GM12878 (cell line): ENCODE results near the gene WDSUB1. TPM values are rescaled to one million over a fixed set of nuclear protein-coding genes. Genes with fewer than 3 reads are reported as not detected.

Experiments used
- ASH2L ChIP-seq: fragments of 300-600, 200-600 bp; sonication (generic); IDR thresholded peaks from 2 replicates; pipeline ENCODE4 v1.6.1; 2017; ENCODE audit warnings: low read depth, mild to moderate bottlenecking, borderline replicate concordance
- BACH1 ChIP-seq: fragments of 450-650 bp; IDR thresholded peaks from 2 replicates; pipeline ENCODE4 v1.6.1; 2017; ENCODE audit warnings: mild to moderate bottlenecking, borderline replicate concordance
- BCL3 ChIP-seq: IDR thresholded peaks from 2 replicates; pipeline ENCODE4 v1.6.1; 2011; ENCODE audit warnings: borderline replicate concordance, low read depth, mild to moderate bottlenecking, moderate library complexity, low read length; ENCODE audit not compliant: insufficient read depth, poor library complexity, severe bottlenecking
- CHD1 ChIP-seq: IDR thresholded peaks from 2 replicates; pipeline ENCODE4 v1.6.1; 2012; ENCODE audit warnings: low read depth, low read length, improper control_type of control experiment
- EGR1 ChIP-seq, 2 experiments: IDR thresholded peaks; 1 replicate in 1 of 2; 2 replicates in 1 of 2; pipeline ENCODE4 v1.6.1; 2011 to 2012; ENCODE audit warnings: low read depth in 2 of 2, low read length in 2 of 2, borderline replicate concordance in 1 of 2, mild to moderate bottlenecking in 1 of 2, moderate library complexity in 1 of 2
- EZH2 ChIP-seq: IDR thresholded peaks from 2 replicates; pipeline ENCODE4 v1.6.1; 2012; ENCODE audit warnings: low read depth, mild to moderate bottlenecking, control low read depth, inconsistent platforms, low read length, borderline replicate concordance; ENCODE audit not compliant: control insufficient read depth
- FOXM1 ChIP-seq: IDR thresholded peaks from 2 replicates; pipeline ENCODE4 v1.6.1; 2012; ENCODE audit warnings: low read depth, mild to moderate bottlenecking, inconsistent platforms, low read length, moderate library complexity
- GATAD2B ChIP-seq: fragments of 450-650 bp; conservative IDR thresholded peaks from 2 replicates; pipeline ENCODE4 v1.6.1; 2017; ENCODE audit warnings: low read depth, mild to moderate bottlenecking, moderate library complexity
- JUNB ChIP-seq: IDR thresholded peaks from 2 replicates; pipeline ENCODE4 v1.6.1; 2016; ENCODE audit warnings: antibody characterized with exemption, mild to moderate bottlenecking
- MTA2 ChIP-seq: fragments of 450-650 bp; IDR thresholded peaks from 2 replicates; pipeline ENCODE4 v1.6.1; 2016; ENCODE audit warnings: low read depth, mild to moderate bottlenecking, moderate library complexity
- MTA3 ChIP-seq: IDR thresholded peaks from 2 replicates; pipeline ENCODE4 v1.6.1; 2012; ENCODE audit warnings: low read length, inconsistent platforms, borderline replicate concordance
- MYC ChIP-seq: IDR thresholded peaks from 2 replicates; pipeline ENCODE4 v1.6.1; 2011; ENCODE audit warnings: mild to moderate bottlenecking, low read length, moderate library complexity, inconsistent platforms; ENCODE audit not compliant: insufficient read depth, insufficient replicate concordance, insufficient read length, severe bottlenecking
- NFYA ChIP-seq: IDR thresholded peaks from 2 replicates; pipeline ENCODE4 v1.6.1; 2011; ENCODE audit warnings: low read depth, mild to moderate bottlenecking, low read length, improper control_type of control experiment, borderline replicate concordance
- NR2C1 ChIP-seq: fragments of 450-650 bp; IDR thresholded peaks from 2 replicates; pipeline ENCODE4 v1.6.1; 2017; ENCODE audit warnings: antibody characterized with exemption, mild to moderate bottlenecking, moderate library complexity
- PRDM15 ChIP-seq: fragments of 450-650 bp; formaldehyde crosslinking; IDR thresholded peaks from 2 replicates; pipeline ENCODE4 v1.4.0; 2020; ENCODE audit warnings: mild to moderate bottlenecking, moderate library complexity
- RFX5 ChIP-seq: IDR thresholded peaks from 2 replicates; pipeline ENCODE4 v1.6.1; 2011; ENCODE audit warnings: low read depth, low read length, improper control_type of control experiment
- SPI1 ChIP-seq: IDR thresholded peaks from 2 replicates; pipeline ENCODE4 v1.6.1; 2011; ENCODE audit warnings: low read depth, mild to moderate bottlenecking, low read length, moderate library complexity, borderline replicate concordance; ENCODE audit not compliant: insufficient read depth
- SRF ChIP-seq, 2 experiments: IDR thresholded peaks; 2 replicates each; pipeline ENCODE4 v1.6.1; 2011; ENCODE audit warnings: low read depth in 2 of 2, low read length in 2 of 2, mild to moderate bottlenecking in 1 of 2, moderate library complexity in 1 of 2
- TARDBP ChIP-seq: IDR thresholded peaks from 2 replicates; pipeline ENCODE4 v1.6.1; 2016; ENCODE audit warnings: borderline replicate concordance
- TBL1XR1 ChIP-seq: IDR thresholded peaks from 2 replicates; pipeline ENCODE4 v1.6.1; 2012; ENCODE audit warnings: low read depth, low read length, improper control_type of control experiment
- TCF3 ChIP-seq: IDR thresholded peaks from 2 replicates; pipeline ENCODE4 v1.6.1; 2012; ENCODE audit warnings: low read depth, mild to moderate bottlenecking, low read length, borderline replicate concordance; ENCODE audit not compliant: insufficient read depth
- USF1 ChIP-seq: IDR thresholded peaks from 2 replicates; pipeline ENCODE4 v1.6.1; 2011; ENCODE audit warnings: borderline replicate concordance, low read depth, mild to moderate bottlenecking, moderate library complexity, mixed read lengths, low read length; ENCODE audit not compliant: insufficient read depth; ENCODE audit errors: extremely low read length
- ZNF622 ChIP-seq: fragments of 450-650 bp; IDR thresholded peaks from 2 replicates; pipeline ENCODE4 v1.6.1; 2017; ENCODE audit warnings: mild to moderate bottlenecking, inconsistent platforms
- ZSCAN29 ChIP-seq: fragments of 450-650 bp; IDR thresholded peaks from 2 replicates; pipeline ENCODE4 v1.6.1; 2017; ENCODE audit warnings: mild to moderate bottlenecking, moderate library complexity
- polyA plus RNA-seq, 11 experiments: library from polyadenylated mRNA; depleted of rRNA in 4 of 11; unstranded in 6 of 11; stranded (reverse) in 5 of 11; fragments of >200 nt; fragmentation: Nextera tagmentation in 4 of 11; fragmentation: Illumina TruSeq in 1 of 11; extraction: Ambion mirVana in 4 of 11; extraction: Trizol in 1 of 11; gene quantifications; 1 replicate in 1 of 11; 2 replicates in 10 of 11; pipeline versions ENCODE4 v1.2.1 to v1.2.3, GENCODE V29; 2011 to 2016; ENCODE audit warnings: inconsistent platforms in 2 of 11, missing spikeins in 2 of 11, low read depth in 1 of 11
- total RNA-seq, 4 experiments: library from RNA; depleted of rRNA in 3 of 4; stranded (reverse); fragments of >200 nt in 3 of 4; fragmentation: Illumina TruSeq in 1 of 4; extraction: Trizol in 1 of 4; gene quantifications; 2 replicates each; pipeline versions ENCODE4 v1.2.1 to v1.2.3, GENCODE V29; 2013 to 2021

Gene WDSUB1
- total and polyA plus RNA-seq, 10 of the 15 experiments (the other 5 are each of a cell fraction or from before 2014, with no cell fraction given), result 4.4 to 12.7 (median 7.6) TPM

GRCh38 chr2:159285929-159286708, at the start of gene WDSUB1 (continued):
- TF ChIP-seq PRDM15 (CRISPR knock-in tag) (no peak), JUNB (no peak), USF1 (peak; percentile 94), NFYA (no peak), ASH2L (no peak), GATAD2B (peak; percentile 87; the same call in 1 of the 2 replicates), ZNF622 (no peak), TCF3 (peak; percentile 53; the same call in 1 of the 2 replicates), SRF (IDR thresholded peaks at IDR 0.05; ENCODE audit: low read depth in 2 of 2, low read length in 2 of 2) (no peak), CHD1 (no peak), NR2C1 (no peak), MYC (no peak), TARDBP (no peak), RFX5 (no peak), ZSCAN29 (no peak), BACH1 (peak; percentile 64; the same call in 1 of the 2 replicates), EGR1 (IDR thresholded peaks at IDR 0.05; ENCODE audit: borderline replicate concordance in 1 of 2, low read depth in 2 of 2, low read length in 2 of 2) (peak in 1 of 2 experiments; percentile 59; a peak in 1 of 3 replicates), EZH2 (no peak), SPI1 (no peak), MTA2 (no peak), MTA3 (no peak), TBL1XR1 (no peak), FOXM1 (no peak), BCL3 (no peak)
